Trophoblast cell (in vitro differentiated cells and primary cell): ENCODE results near the gene ZNF860.
A peak's percentile ranks its signal among the peaks of the same experiment; 100 is the strongest.

Source experiments
- DNase-seq, 2 donors: peaks; one replicate each; pipeline ENCODE4 v3.0.0-alpha.2; 2016
- H2AFZ ChIP-seq: 2 replicates; pipeline ENCODE4 v1.6.1; 2013; ENCODE audit warnings: low read length, moderate library complexity, mild to moderate bottlenecking; ENCODE audit not compliant: insufficient read depth, poor library complexity
- H2AK5ac ChIP-seq: 2 replicates; pipeline ENCODE4 v1.6.1; 2013; ENCODE audit warnings: mild to moderate bottlenecking, low read length
- H2BK120ac ChIP-seq: 2 replicates; pipeline ENCODE4 v1.6.1; 2013; ENCODE audit warnings: low read length, mild to moderate bottlenecking, moderate library complexity; ENCODE audit not compliant: insufficient read depth, poor library complexity
- H2BK12ac ChIP-seq: 2 replicates; pipeline ENCODE4 v1.6.1; 2013; ENCODE audit warnings: mild to moderate bottlenecking, low read length, moderate library complexity
- H2BK5ac ChIP-seq: 2 replicates; pipeline ENCODE4 v1.6.1; 2013; ENCODE audit warnings: low read length, low read depth, moderate library complexity, mild to moderate bottlenecking; ENCODE audit not compliant: poor library complexity
- H3K14ac ChIP-seq: 2 replicates; pipeline ENCODE4 v1.6.1; 2013; ENCODE audit warnings: mild to moderate bottlenecking, low read length
- H3K18ac ChIP-seq: 2 replicates; pipeline ENCODE4 v1.6.1; 2013; ENCODE audit warnings: mild to moderate bottlenecking, low read length
- H3K23ac ChIP-seq: 2 replicates; pipeline ENCODE4 v1.6.1; 2013; ENCODE audit warnings: low read length
- H3K27ac ChIP-seq: 2 replicates; pipeline ENCODE4 v1.5.1; 2013; ENCODE audit warnings: low read depth, mild to moderate bottlenecking, inconsistent platforms, low read length, moderate library complexity
- H3K27me3 ChIP-seq: 2 replicates; pipeline ENCODE4 v1.6.1; 2013; ENCODE audit warnings: inconsistent platforms, mild to moderate bottlenecking, low read length, moderate library complexity; ENCODE audit not compliant: insufficient read depth
- H3K36me3 ChIP-seq, 2 experiments: 1 replicate in 1 of 2; 2 replicates in 1 of 2; pipeline ENCODE4 v1.6.1; 2013; ENCODE audit warnings: low read length in 2 of 2, mild to moderate bottlenecking in 2 of 2, moderate library complexity in 1 of 2; ENCODE audit not compliant: insufficient read depth in 2 of 2, control insufficient read depth in 1 of 2
- H3K4ac ChIP-seq: 2 replicates; pipeline ENCODE4 v1.6.1; 2013; ENCODE audit warnings: low read depth, mild to moderate bottlenecking, low read length, moderate library complexity
- H3K4me1 ChIP-seq, 2 experiments: 1 replicate in 1 of 2; 2 replicates in 1 of 2; pipeline ENCODE4 v1.6.1; 2013; ENCODE audit warnings: low read length in 2 of 2, mild to moderate bottlenecking in 2 of 2, moderate library complexity in 1 of 2; ENCODE audit not compliant: insufficient read depth in 2 of 2, control insufficient read depth in 1 of 2
- H3K4me2 ChIP-seq: 2 replicates; pipeline ENCODE4 v1.6.1; 2013; ENCODE audit warnings: inconsistent platforms, mild to moderate bottlenecking, low read length, moderate library complexity
- H3K4me3 ChIP-seq: 2 replicates; pipeline ENCODE4 v1.5.1; 2013; ENCODE audit warnings: mild to moderate bottlenecking, low read depth, low read length, inconsistent platforms
- H3K79me1 ChIP-seq: one replicate; pipeline ENCODE4 v1.6.1; 2013; ENCODE audit warnings: low read length
- H3K79me2 ChIP-seq: 2 replicates; pipeline ENCODE4 v1.6.1; 2013; ENCODE audit warnings: low read length, mild to moderate bottlenecking; ENCODE audit not compliant: control insufficient read depth, insufficient read depth, poor library complexity
- H3K9ac ChIP-seq: 2 replicates; pipeline ENCODE4 v1.6.1; 2013; ENCODE audit warnings: mild to moderate bottlenecking, low read length
- H3K9me3 ChIP-seq: 2 replicates; pipeline ENCODE4 v1.6.1; 2013; ENCODE audit warnings: low read depth, mild to moderate bottlenecking, control low read depth, inconsistent platforms, low read length; ENCODE audit not compliant: insufficient read depth
- H4K12ac ChIP-seq: 2 replicates; pipeline ENCODE4 v1.6.1; 2013; ENCODE audit warnings: low read depth, mild to moderate bottlenecking, low read length, moderate library complexity
- H4K8ac ChIP-seq: 2 replicates; pipeline ENCODE4 v1.6.1; 2013; ENCODE audit warnings: low read depth, mild to moderate bottlenecking, low read length, moderate library complexity
- H4K91ac ChIP-seq: one replicate; pipeline ENCODE4 v1.6.1; 2013; ENCODE audit warnings: low read depth, mild to moderate bottlenecking, low read length, moderate library complexity
- WGBS: extraction: QIAGEN DNeasy Blood & Tissue Kit; methylation state at CpG from one replicate; pipeline ENCODE4 v1.1.7; 2013; ENCODE audit warnings: missing lambda C conversion rate; ENCODE audit not compliant: insufficient read length, insufficient coverage; ENCODE audit errors: extremely low coverage; 5-methylcytosine and 5-hydroxymethylcytosine counted together

The ZNF860 gene

DNA sequence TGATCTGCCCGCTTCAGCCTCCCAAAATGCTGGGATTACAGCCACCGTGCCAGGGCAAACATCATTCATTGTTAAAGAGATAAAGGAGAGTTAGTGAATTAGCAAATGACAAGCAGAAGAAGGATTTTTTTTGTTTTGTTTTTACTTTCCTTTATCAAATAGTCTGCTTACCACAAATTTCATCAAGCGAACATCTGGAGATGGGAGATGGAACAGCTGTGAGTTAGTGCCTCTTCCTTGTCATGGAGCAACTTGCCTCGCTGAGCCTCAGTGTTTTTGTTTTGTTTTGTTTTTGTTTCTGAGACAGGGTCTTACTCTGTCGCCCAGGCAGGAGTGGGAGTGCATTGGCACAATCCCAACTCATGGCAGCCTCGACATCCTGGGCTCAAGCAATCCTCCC, 15.9 kb downstream of the ZNF860 start:
- H3K4ac ChIP-seq = no peak overlapping the region
- no CpG with 5 or more reads among the region's 6 CpGs for WGBS
- H2BK120ac ChIP-seq = no peak overlapping the region
- H2AFZ ChIP-seq = no peak overlapping the region
- H4K91ac ChIP-seq = no peak overlapping the region
- H2BK5ac ChIP-seq = no peak overlapping the region
- H3K4me2 ChIP-seq = no peak overlapping the region
- no peak for DNase-seq
- H3K36me3 ChIP-seq = no peaks in the 10 kb centered on the region
- H3K27me3 ChIP-seq = no peaks in the 10 kb centered on the region
- H3K18ac ChIP-seq = no peak overlapping the region
- no peak overlapping the region for H2AK5ac ChIP-seq
- H3K9ac ChIP-seq = no peak overlapping the region
- H3K23ac ChIP-seq = no peak overlapping the region
- no peak overlapping the region for H3K27ac ChIP-seq
- no peaks in the 10 kb centered on the region for H3K79me2 ChIP-seq
- H3K79me1 ChIP-seq = no peaks in the 10 kb centered on the region
- no peak overlapping the region for H3K4me3 ChIP-seq
- H2BK12ac ChIP-seq = no peak overlapping the region
- no peaks in the 10 kb centered on the region for H3K9me3 ChIP-seq
- H3K4me1 ChIP-seq = peaks cover 0 to 6% of the 10 kb centered on the region in 2 experiments
- no peak overlapping the region for H4K12ac ChIP-seq
- no peak overlapping the region for H4K8ac ChIP-seq
- no peak overlapping the region for H3K14ac ChIP-seq

DNA sequence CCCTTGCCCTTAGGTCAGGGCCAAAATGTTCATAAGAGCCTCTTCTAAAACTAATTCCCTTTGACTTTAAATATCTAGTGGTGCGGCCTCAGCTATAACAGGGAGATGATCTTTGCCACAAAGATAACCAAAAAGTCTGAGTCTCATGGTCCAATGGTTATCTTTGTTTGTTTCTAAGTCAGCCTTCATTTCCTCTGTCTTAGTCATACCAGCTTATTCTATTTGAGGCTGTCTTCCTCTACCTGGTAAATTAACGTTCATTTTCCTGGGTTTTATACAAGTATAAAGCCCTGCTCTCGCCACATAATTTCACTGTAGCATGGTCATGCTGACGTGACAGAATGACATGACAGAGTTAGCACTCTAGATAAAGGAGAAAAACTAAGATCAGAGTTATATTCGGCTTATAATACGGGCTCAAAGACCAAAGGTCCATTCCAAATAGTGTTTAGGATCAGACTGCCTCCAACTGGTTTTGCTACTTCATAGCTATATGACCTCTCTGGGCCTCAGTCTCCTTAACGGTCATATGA, 18.4 kb downstream of the ZNF860 start:
- Histone ChIP-seq H2BK5ac (no peak overlapping the region), H3K4me1 (peaks cover 3 to 16% of the 10 kb centered on the region in 2 experiments)

DNA sequence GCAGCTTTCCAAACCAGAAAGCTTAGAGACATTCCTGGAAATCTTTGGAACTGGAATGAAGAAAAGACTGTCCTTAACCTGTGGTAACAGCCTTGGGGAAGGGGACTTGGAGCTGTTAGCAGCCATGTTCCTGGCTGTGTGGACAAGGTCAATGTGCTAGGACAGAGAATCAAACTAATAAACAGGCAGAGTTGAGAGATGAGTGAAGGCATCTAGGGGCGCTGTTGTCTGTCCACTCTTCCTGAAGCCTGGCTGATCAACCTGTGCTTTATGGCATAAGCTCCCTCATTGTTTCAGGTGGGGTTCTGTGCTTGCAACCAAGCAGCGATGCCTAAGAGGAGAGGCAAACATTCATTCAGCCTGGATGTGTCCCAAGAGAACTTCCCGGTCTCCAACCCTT, 19.3 kb downstream of the ZNF860 start:
- Histone ChIP-seq H2AK5ac (no peak overlapping the region), H2BK5ac (no peak overlapping the region), H3K4me1 (peaks cover 3 to 16% of the 10 kb centered on the region in 2 experiments), H3K27me3 (no peaks in the 10 kb centered on the region), H3K9me3 (no peaks in the 10 kb centered on the region), H3K4me3 (no peak overlapping the region), H2BK12ac (no peak overlapping the region), H3K4ac (no peak overlapping the region), H3K27ac (no peak overlapping the region), H2BK120ac (no peak overlapping the region), H3K36me3 (no peaks in the 10 kb centered on the region), H3K18ac (no peak overlapping the region), H2AFZ (no peak overlapping the region), H3K4me2 (no peak overlapping the region), H4K8ac (no peak overlapping the region), H3K23ac (no peak overlapping the region), H3K9ac (no peak overlapping the region), H3K79me2 (no peaks in the 10 kb centered on the region), H4K91ac (no peak overlapping the region), H3K14ac (no peak overlapping the region), H4K12ac (no peak overlapping the region), H3K79me1 (no peaks in the 10 kb centered on the region)
- no CpG with 5 or more reads among the region's 3 CpGs for WGBS
- peak in 1 of 2 donors; percentile 31 for DNase-seq

More for the DNA sequence above, 18.4 kb downstream of the ZNF860 start:
- Histone ChIP-seq H3K4me3 (no peak overlapping the region), H3K79me2 (no peaks in the 10 kb centered on the region), H2BK120ac (no peak overlapping the region), H3K9ac (no peak overlapping the region), H3K79me1 (no peaks in the 10 kb centered on the region), H2AFZ (no peak overlapping the region), H3K36me3 (no peaks in the 10 kb centered on the region), H4K12ac (no peak overlapping the region), H3K23ac (no peak overlapping the region), H2AK5ac (no peak overlapping the region), H4K91ac (no peak overlapping the region), H3K27ac (no peak overlapping the region), H4K8ac (no peak overlapping the region), H3K27me3 (no peaks in the 10 kb centered on the region), H3K18ac (no peak overlapping the region), H3K4ac (no peak overlapping the region), H3K14ac (no peak overlapping the region), H3K9me3 (no peaks in the 10 kb centered on the region), H3K4me2 (no peak overlapping the region), H2BK12ac (no peak overlapping the region)
- no peak for DNase-seq
- WGBS = no CpG with 5 or more reads among the region's 7 CpGs

DNA sequence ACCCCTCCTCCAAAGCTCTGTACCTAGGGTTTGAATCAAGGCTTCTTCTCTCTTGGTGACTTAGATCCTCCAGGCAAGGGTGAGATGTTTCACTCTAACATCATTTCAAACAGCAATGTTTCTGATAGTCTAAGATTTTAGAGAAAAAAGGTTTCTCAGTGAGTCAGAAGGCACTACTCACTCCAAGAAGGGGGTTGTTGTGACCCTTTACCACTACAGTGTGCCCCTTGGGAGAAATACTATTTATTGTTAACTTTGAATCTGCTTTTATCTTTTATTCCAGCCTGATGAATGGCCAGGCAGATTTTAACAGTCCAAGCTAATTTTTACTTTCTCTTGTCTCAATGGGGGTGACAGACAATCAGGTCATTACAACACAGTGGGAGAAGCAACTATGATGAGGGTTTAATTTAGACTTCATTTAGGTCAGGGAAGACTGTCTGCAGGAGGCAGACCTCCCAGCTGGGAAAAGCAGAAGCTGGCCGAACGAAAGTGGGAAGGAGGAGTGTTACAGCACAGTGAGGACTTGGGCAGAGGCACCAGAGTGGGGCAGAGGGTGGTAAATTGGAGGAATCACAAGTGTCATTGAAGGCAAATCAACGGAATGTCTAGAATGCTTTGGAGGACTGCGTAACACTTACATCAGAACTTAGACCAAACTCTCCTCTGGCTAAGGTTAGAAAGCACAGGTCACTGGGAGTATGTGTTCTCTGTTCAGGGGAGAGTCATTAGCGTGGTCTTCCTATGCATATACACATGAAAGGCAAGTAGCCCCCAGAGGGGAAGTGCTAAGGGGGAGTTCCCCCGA, 21.2 kb downstream of the ZNF860 start:
- H3K9me3 ChIP-seq = no peaks in the 10 kb centered on the region
- no peak overlapping the region for H2AK5ac ChIP-seq
- H3K27me3 ChIP-seq = no peaks in the 10 kb centered on the region
- no peak overlapping the region for H3K14ac ChIP-seq
- H3K4me2 ChIP-seq = no peak overlapping the region
- no peak overlapping the region for H3K9ac ChIP-seq
- peak overlapping the region; percentile 9 for H4K91ac ChIP-seq
- peaks cover 3 to 16% of the 10 kb centered on the region in 2 experiments for H3K4me1 ChIP-seq
- no peak overlapping the region for H3K23ac ChIP-seq
- H3K4ac ChIP-seq = no peak overlapping the region
- H3K79me1 ChIP-seq = no peaks in the 10 kb centered on the region
- H2BK12ac ChIP-seq = no peak overlapping the region
- H3K18ac ChIP-seq = no peak overlapping the region
- no peak overlapping the region for H3K27ac ChIP-seq
- DNase-seq = peak in 1 of 2 donors; percentile 59
- no CpG with 5 or more reads among the region's 6 CpGs for WGBS
- no peak overlapping the region for H4K8ac ChIP-seq
- H2BK5ac ChIP-seq = no peak overlapping the region
- H4K12ac ChIP-seq = no peak overlapping the region
- no peaks in the 10 kb centered on the region for H3K36me3 ChIP-seq
- no peak overlapping the region for H2BK120ac ChIP-seq
- no peak overlapping the region for H3K4me3 ChIP-seq
- H2AFZ ChIP-seq = no peak overlapping the region
- no peaks in the 10 kb centered on the region for H3K79me2 ChIP-seq
